Gastroesophageal sphincter (tissue), 3 donors: ENCODE data around the gene S1PR5.
"Not testable (repeated sequence)": the region's sequence is repeated elsewhere in the genome, so short reads cannot be mapped to it uniquely, and the experiment has no call there.

Experiments used
- CTCF ChIP-seq, 4 experiments: fragments of 200-600 bp in 2 of 4; fragments of 450-650 bp in 2 of 4; sonication (generic) in 1 of 4; IDR thresholded peaks; one replicate each; pipeline ENCODE4 v1.5.1; 2017 to 2019; ENCODE audit warnings: antibody characterized with exemption in 4 of 4, mild to moderate bottlenecking in 2 of 4, moderate library complexity in 2 of 4
- POLR2A ChIP-seq, 2 donors: fragments of 450-650 bp; IDR thresholded peaks; one replicate each; pipeline ENCODE4 v1.6.1; 2017; ENCODE audit warnings: antibody characterized with exemption in 2 of 2, mild to moderate bottlenecking in 2 of 2, moderate library complexity in 1 of 2
- POLR2AphosphoS5 ChIP-seq: sonication (generic); formaldehyde crosslinking; IDR thresholded peaks from one replicate; pipeline ENCODE4 v1.6.1; 2017; ENCODE audit warnings: antibody characterized with exemption

- not testable (repeated sequence) for TF ChIP-seq POLR2A (IDR thresholded peaks at IDR 0.05); CTCF (IDR thresholded peaks at IDR 0.05); POLR2AphosphoS5
Observed at GRCh38 chr19:10526887-10527286, 9.6 kb upstream of the S1PR5 start.
